Testis (tissue), 2 donors: Measurements from ENCODE around the gene SLC12A3.

ENCODE experiments used
- POLR2A ChIP-seq: fragments of 450-650 bp; IDR thresholded peaks from one replicate; pipeline ENCODE4 v1.6.1; 2017; ENCODE audit warnings: antibody characterized with exemption, mild to moderate bottlenecking, moderate library complexity
- TF ChIP-seq, protein P1 (sequence below), 3 experiments: fragments of 450-650 bp in 2 of 3; fragments of 200-600 bp in 1 of 3; sonication (generic) in 1 of 3; IDR thresholded peaks; one replicate each; pipeline ENCODE4 v1.5.1; 2016 to 2019; ENCODE audit warnings: antibody characterized with exemption in 3 of 3, mild to moderate bottlenecking in 2 of 3, moderate library complexity in 1 of 3

- TF ChIP-seq, protein P1, sequence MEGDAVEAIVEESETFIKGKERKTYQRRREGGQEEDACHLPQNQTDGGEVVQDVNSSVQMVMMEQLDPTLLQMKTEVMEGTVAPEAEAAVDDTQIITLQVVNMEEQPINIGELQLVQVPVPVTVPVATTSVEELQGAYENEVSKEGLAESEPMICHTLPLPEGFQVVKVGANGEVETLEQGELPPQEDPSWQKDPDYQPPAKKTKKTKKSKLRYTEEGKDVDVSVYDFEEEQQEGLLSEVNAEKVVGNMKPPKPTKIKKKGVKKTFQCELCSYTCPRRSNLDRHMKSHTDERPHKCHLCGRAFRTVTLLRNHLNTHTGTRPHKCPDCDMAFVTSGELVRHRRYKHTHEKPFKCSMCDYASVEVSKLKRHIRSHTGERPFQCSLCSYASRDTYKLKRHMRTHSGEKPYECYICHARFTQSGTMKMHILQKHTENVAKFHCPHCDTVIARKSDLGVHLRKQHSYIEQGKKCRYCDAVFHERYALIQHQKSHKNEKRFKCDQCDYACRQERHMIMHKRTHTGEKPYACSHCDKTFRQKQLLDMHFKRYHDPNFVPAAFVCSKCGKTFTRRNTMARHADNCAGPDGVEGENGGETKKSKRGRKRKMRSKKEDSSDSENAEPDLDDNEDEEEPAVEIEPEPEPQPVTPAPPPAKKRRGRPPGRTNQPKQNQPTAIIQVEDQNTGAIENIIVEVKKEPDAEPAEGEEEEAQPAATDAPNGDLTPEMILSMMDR (IDR thresholded peaks at IDR 0.05), result peak; percentile 76 to 83 (median 80)
- TF ChIP-seq POLR2A, result no peak
Observed at GRCh38 chr16:56866955-56867830, 2.2 kb downstream of the SLC12A3 start.
